GM12865 (cell line): Measurements from ENCODE around the gene FBXO15.

Source experiments
- DNase-seq: peaks from one replicate; pipeline ENCODE4 v3.0.0; 2010; ENCODE audit warnings: low read depth
- H3K4me3 ChIP-seq: 2 replicates; pipeline ENCODE4 v1.5.1; 2011; ENCODE audit warnings: mild to moderate bottlenecking, low read depth, low read length, control low read depth
- TF ChIP-seq, protein P1 (sequence below): IDR thresholded peaks from 2 replicates; pipeline ENCODE4 v1.5.1; 2011; ENCODE audit warnings: low read length, control low read depth, low read depth, inconsistent platforms; ENCODE audit not compliant: insufficient read depth; ENCODE audit errors: missing control alignments

Gene FBXO15

DNA sequence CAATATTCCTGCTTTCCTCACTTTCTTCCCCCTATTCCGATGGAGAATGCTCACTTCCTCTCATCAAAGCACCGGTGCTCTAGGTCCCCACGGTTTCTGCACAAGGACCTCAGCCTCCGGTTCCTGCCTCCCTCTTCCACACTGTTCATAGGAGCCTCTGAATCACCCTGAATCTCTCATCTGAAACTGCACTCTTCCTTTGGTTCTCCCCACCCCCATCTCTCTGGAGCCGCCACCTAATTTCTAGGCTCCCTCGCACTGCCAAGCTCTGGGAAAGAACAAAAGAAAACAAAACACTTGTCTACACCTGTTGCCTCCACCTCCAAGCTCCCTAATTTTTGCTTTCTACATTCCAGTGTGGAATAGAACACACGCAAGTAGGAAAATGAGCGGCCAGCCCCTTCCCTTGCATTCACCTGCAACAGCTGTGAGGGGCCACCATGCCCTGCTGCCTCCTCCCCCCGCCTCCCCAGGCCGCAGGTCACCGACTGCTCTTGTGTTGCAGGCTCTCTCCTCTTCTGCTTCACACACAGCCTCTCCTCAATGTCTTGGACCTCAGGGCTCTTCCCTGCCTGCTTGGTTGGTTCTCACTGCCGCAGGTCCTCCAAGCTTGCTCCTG, 9.6 kb downstream of the FBXO15 start:
- DNase-seq: no peak
- TF ChIP-seq, protein P1, sequence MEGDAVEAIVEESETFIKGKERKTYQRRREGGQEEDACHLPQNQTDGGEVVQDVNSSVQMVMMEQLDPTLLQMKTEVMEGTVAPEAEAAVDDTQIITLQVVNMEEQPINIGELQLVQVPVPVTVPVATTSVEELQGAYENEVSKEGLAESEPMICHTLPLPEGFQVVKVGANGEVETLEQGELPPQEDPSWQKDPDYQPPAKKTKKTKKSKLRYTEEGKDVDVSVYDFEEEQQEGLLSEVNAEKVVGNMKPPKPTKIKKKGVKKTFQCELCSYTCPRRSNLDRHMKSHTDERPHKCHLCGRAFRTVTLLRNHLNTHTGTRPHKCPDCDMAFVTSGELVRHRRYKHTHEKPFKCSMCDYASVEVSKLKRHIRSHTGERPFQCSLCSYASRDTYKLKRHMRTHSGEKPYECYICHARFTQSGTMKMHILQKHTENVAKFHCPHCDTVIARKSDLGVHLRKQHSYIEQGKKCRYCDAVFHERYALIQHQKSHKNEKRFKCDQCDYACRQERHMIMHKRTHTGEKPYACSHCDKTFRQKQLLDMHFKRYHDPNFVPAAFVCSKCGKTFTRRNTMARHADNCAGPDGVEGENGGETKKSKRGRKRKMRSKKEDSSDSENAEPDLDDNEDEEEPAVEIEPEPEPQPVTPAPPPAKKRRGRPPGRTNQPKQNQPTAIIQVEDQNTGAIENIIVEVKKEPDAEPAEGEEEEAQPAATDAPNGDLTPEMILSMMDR: no peak
- no peak overlapping the region for H3K4me3 ChIP-seq

DNA sequence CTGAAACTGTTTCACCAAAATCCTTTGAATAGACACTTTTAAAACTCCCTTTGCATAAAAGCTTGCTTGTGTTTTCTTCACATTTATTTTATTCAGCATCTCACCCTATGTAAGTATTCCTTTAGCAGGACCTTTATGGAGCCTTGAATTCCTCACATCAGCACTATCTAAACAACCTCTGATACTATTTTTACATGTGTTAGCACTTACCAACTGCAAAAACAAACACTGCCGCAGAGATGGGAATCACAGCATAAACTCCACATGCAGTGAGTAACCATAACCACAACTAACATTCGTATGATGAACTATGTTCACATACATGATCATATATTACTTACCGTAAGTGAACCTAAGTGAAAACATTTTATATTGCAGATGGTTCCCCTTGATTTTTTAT, 15.4 kb downstream of the FBXO15 start:
- DNase-seq: no peak
- TF ChIP-seq, protein P1: no peak
- H3K4me3 ChIP-seq: no peak overlapping the region

DNA sequence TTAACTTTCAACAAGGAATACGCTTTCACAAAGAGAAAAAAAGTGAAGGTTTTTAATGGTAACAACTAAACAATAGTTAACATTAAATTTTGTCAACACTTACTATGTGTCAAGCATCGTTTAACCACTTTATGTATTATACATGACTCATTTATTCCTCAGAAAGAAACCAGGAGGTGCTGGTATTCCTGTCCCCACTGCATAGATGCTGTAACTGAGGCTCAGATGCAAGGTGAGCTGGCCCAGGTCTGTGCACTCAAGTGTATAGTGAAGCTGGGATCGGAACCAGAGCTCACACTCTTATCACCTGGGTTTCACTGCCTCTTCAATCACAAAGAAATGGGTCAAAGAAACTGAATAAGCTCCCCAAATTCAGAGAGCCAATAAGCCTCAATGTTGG, 16.5 kb downstream of the FBXO15 start:
- TF ChIP-seq, protein P1: no peak
- no peak overlapping the region for H3K4me3 ChIP-seq
- no peak for DNase-seq

DNA sequence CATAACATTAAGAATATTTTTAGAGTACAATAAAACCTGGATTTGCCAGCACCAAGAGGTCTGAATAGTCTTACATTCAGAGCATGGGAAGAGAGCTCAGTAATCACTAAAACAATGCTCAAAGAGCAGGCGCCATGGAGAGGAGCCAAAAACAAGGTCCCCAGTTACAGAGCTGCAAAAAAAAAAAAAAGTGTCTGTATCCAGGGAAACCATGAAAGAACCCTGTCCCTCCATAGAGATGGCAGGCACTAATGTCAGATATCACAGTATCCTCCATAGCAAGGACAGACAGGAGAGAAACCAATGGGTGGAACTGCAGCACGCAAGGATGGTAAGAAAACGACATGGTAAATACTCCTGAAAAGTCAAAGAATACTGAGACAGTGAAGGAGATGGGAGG, 19.5 kb downstream of the FBXO15 start:
- H3K4me3 ChIP-seq: no peak overlapping the region
- TF ChIP-seq, protein P1: no peak
- no peak for DNase-seq

DNA sequence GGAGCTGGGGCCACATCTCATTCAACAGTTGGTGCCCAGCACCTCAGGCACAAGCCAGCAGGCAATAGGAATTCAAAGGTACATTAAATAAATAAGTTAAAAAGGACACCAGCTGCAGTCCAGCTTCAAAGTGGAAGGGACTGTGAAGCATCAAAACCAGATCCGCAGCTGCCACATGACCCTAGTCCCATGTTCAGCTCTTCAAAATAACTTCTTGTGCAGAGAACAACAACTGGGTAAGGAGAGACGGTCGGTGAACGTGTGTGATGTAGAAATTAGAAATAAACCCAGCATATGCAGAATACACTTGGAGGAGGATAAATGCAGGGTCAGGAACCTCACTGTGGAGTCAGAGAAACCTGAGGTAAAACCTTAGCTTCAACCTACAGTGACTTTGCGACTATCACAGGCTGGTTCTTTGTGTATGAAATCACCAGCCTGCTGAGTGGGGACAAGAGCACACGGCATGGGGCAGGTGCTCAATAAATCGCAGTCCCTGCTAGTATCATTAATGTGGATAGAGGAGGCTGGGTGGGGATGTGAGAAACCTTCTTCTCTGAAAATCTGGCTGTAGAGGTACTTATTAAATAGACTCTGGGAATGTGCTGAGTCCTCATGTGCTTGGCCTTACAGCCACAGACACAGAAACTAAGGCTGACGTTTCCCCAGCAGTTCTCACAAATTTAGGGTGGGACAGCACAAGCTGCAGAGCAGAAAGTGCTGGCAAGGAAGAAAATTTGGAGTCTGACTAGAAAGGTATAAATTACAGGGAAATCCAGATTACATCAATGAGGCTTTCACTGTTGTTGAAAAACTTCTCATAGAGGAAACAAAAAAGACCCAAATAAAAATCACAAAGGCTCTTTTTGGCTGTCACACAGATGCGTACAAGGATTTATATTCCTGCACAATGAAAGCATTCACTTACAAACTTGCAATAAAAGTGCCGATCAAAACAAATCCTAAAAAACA, 20.7 kb downstream of the FBXO15 start:
- no peak for DNase-seq
- TF ChIP-seq, protein P1: no peak
- no peak overlapping the region for H3K4me3 ChIP-seq

DNA sequence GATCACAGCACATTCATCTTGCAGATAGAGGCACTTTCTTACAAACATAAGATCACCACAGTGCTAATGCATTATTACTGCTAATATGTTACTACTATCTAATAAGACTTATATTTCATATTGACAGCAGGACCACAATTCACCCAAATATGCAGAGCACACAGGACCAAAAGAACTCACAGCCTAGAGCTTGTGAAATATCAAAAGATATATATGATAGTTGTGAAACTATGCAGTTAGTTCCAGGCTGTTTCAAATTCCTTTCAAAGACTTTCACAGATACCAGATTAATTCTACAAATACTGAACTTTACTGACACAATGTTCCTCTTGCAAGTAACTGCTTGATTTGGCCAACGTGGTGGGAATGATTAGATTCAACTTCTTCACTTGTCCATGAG, 23.0 kb downstream of the FBXO15 start:
- H3K4me3 ChIP-seq: no peak overlapping the region
- TF ChIP-seq, protein P1: no peak
- no peak for DNase-seq
